HepG2 (cell line): ENCODE measurements around the gene CROT. TPM values are rescaled to one million over a fixed set of nuclear protein-coding genes. Genes with fewer than 3 reads are reported as not detected.
A peak's percentile ranks its signal among the peaks of the same experiment; 100 is the strongest.

Experiments
- ATF1 ChIP-seq: IDR thresholded peaks from 2 replicates; pipeline ENCODE4 v1.6.1; 2016; ENCODE audit warnings: mild to moderate bottlenecking, control low read depth
- CBFB ChIP-seq: sonication (generic); formaldehyde crosslinking; IDR thresholded peaks from 2 replicates; pipeline ENCODE4 v1.4.0; 2020; ENCODE audit warnings: missing genetic modification reagents
- CREM ChIP-seq, 2 experiments: sonication (generic) in 1 of 2; formaldehyde crosslinking in 1 of 2; IDR thresholded peaks; 2 replicates each; pipeline versions ENCODE4 v1.4.0 to v1.6.1; 2016 to 2020; ENCODE audit warnings: antibody characterized with exemption in 1 of 2, mild to moderate bottlenecking in 1 of 2, missing genetic modification reagents in 1 of 2
- FOXC1 ChIP-seq: sonication (generic); formaldehyde crosslinking; IDR thresholded peaks from 2 replicates; pipeline ENCODE4 v1.8.0; 2022; ENCODE audit warnings: mild to moderate bottlenecking, missing genetic modification reagents, borderline replicate concordance
- GATAD2A ChIP-seq: IDR thresholded peaks from 2 replicates; pipeline ENCODE4 v1.6.1; 2016
- HMG20A ChIP-seq: IDR thresholded peaks from 2 replicates; pipeline ENCODE4 v1.6.1; 2016; ENCODE audit warnings: borderline replicate concordance
- KLF16 ChIP-seq, 2 experiments: sonication (generic) in 1 of 2; formaldehyde crosslinking in 1 of 2; IDR thresholded peaks; 2 replicates each; pipeline versions ENCODE4 v1.6.1 to v1.8.0; 2016 to 2023; ENCODE audit warnings: missing genetic modification reagents in 2 of 2, missing compliant biosample characterization in 1 of 2
- PHB2 ChIP-seq: fragments of 450-650 bp; IDR thresholded peaks from 2 replicates; pipeline ENCODE4 v1.6.1; 2018; ENCODE audit not compliant: partially characterized antibody
- PTBP1 ChIP-seq: fragments of 200-400 bp; formaldehyde crosslinking; IDR thresholded peaks from 2 replicates; pipeline ENCODE4 v1.6.1; 2018; ENCODE audit warnings: low read length, low read depth; ENCODE audit not compliant: poor library complexity, severe bottlenecking
- RBM22 ChIP-seq: fragments of 200-400 bp; formaldehyde crosslinking; optimal IDR thresholded peaks from 2 replicates; pipeline ENCODE3; 2017; ENCODE audit warnings: mild to moderate bottlenecking, low read length, moderate library complexity
- TERF1 ChIP-seq: sonication (generic); formaldehyde crosslinking; IDR thresholded peaks from 2 replicates; pipeline ENCODE4 v1.8.0; 2022; ENCODE audit warnings: mild to moderate bottlenecking, missing genetic modification reagents, moderate library complexity
- THAP8 ChIP-seq: sonication (generic); formaldehyde crosslinking; IDR thresholded peaks from 2 replicates; pipeline ENCODE4 v1.5.1; 2020; ENCODE audit warnings: missing genetic modification reagents, mild to moderate bottlenecking, borderline replicate concordance
- ZBTB1 ChIP-seq: sonication (generic); formaldehyde crosslinking; IDR thresholded peaks from 2 replicates; pipeline ENCODE4 v1.4.0; 2020; ENCODE audit warnings: missing genetic modification reagents, borderline replicate concordance
- ZBTB20 ChIP-seq: sonication (generic); formaldehyde crosslinking; IDR thresholded peaks from 2 replicates; pipeline ENCODE4 v1.8.1; 2023; ENCODE audit warnings: missing genetic modification reagents, low read depth, mild to moderate bottlenecking, borderline replicate concordance
- ZBTB46 ChIP-seq: sonication (generic); formaldehyde crosslinking; IDR thresholded peaks from 2 replicates; pipeline ENCODE4 v1.4.0; 2020; ENCODE audit warnings: mild to moderate bottlenecking, missing genetic modification reagents, borderline replicate concordance
- ZNF280B ChIP-seq: sonication (generic); formaldehyde crosslinking; IDR thresholded peaks from 2 replicates; pipeline ENCODE4 v1.5.0; 2020; ENCODE audit warnings: missing genetic modification reagents, mild to moderate bottlenecking, borderline replicate concordance
- ZNF512 ChIP-seq: sonication (generic); formaldehyde crosslinking; IDR thresholded peaks from 2 replicates; pipeline ENCODE4 v1.4.0; 2020; ENCODE audit warnings: mild to moderate bottlenecking, missing genetic modification reagents
- ZSCAN25 ChIP-seq: sonication (generic); formaldehyde crosslinking; IDR thresholded peaks from 2 replicates; pipeline ENCODE4 v1.8.0; 2022; ENCODE audit warnings: mild to moderate bottlenecking, missing genetic modification reagents
- polyA plus RNA-seq, 8 experiments: library from polyadenylated mRNA; depleted of rRNA in 3 of 8; stranded (reverse) in 7 of 8; unstranded in 1 of 8; fragments of >200 nt; fragmentation: Illumina TruSeq in 4 of 8; extraction: Trizol in 4 of 8; gene quantifications; 2 replicates each; pipeline versions ENCODE4 v1.2.1 to v1.2.3, GENCODE V29; 2011 to 2016; ENCODE audit warnings: low read depth in 4 of 8, missing spikeins in 1 of 8, mixed read lengths in 1 of 8; ENCODE audit not compliant: insufficient read depth in 1 of 8
- total RNA-seq, 5 experiments: library from RNA; depleted of rRNA; stranded (reverse); fragments of >200 nt; fragmentation: Illumina TruSeq; extraction: Trizol; gene quantifications; 2 replicates each; pipeline ENCODE4 v1.2.3, GENCODE V29; 2016; ENCODE audit warnings: low read depth in 1 of 5

Gene CROT
- total and polyA plus RNA-seq, 2 of the 13 experiments (the other 11 are each of a cell fraction or from before 2014, with no cell fraction given), result 5.0 to 13.7 TPM

GRCh38 chr7:87416682-87417587 lies 71.5 kb downstream of the CROT start (continued):
- TF ChIP-seq KLF16 (CRISPR knock-in tag; IDR thresholded peaks at IDR 0.05) (peak in 1 of 2 experiments; percentile 45; a peak in 1 of 4 replicates), ZNF280B (CRISPR knock-in tag) (no peak), ZSCAN25 (CRISPR knock-in tag) (no peak), PHB2 (no peak), PTBP1 (no peak), FOXC1 (CRISPR knock-in tag) (no peak), GATAD2A (CRISPR knock-in tag) (no peak), ATF1 (no peak), RBM22 (no peak), ZBTB46 (no peak), ZNF512 (CRISPR knock-in tag) (no peak), CREM (IDR thresholded peaks at IDR 0.05) (no peak), CREM (CRISPR knock-in tag; IDR thresholded peaks at IDR 0.05) (no peak), THAP8 (CRISPR knock-in tag) (no peak), CBFB (no peak), ZBTB1 (CRISPR knock-in tag) (no peak), HMG20A (no peak), ZBTB20 (CRISPR knock-in tag) (no peak), TERF1 (no peak)
